Measurements from ENCODE around the gene LRP1.

- TF ChIP-seq TAF1 (IDR thresholded peaks at IDR 0.05; ENCODE audit: borderline replicate concordance, insufficient read depth, low read length), result no peak
- TF ChIP-seq POLR2AphosphoS5 (IDR thresholded peaks at IDR 0.05; ENCODE audit: low read depth, low read length), result no peak
- no peak for TF ChIP-seq REST (IDR thresholded peaks at IDR 0.05; ENCODE audit: insufficient read depth in 1 of 2, low read depth in 2 of 2, low read length in 2 of 2)
- TF ChIP-seq FOXP2 (optimal IDR thresholded peaks at IDR 0.05; ENCODE audit: borderline replicate concordance, extremely low read depth, extremely low read length, insufficient read depth), result no peak
- no peak for TF ChIP-seq SIN3A (IDR thresholded peaks at IDR 0.05; ENCODE audit: borderline replicate concordance, insufficient read depth, low read length)
Observed at GRCh38 chr12:57096099-57096572, 32.1 kb upstream of the LRP1 start.

All from PFSK-1 (cell line).